GM12801 (cell line): Measurements from ENCODE around the gene PTK7.

Source experiments
- CTCF ChIP-seq: IDR thresholded peaks from one replicate; pipeline ENCODE4 v1.5.1; 2011; ENCODE audit warnings: control low read depth; ENCODE audit not compliant: insufficient read length; ENCODE audit errors: extremely low read depth

PTK7 gene

GRCh38 chr6:43047998-43048397, 28.1 kb upstream of the PTK7 start:
- no peak for TF ChIP-seq CTCF

- TF ChIP-seq CTCF: no peak
Observed at GRCh38 chr6:43050981-43051380, 25.1 kb upstream of the PTK7 start.

- TF ChIP-seq CTCF: no peak
Observed at GRCh38 chr6:43052225-43052841, 23.8 kb upstream of the PTK7 start.

DNA sequence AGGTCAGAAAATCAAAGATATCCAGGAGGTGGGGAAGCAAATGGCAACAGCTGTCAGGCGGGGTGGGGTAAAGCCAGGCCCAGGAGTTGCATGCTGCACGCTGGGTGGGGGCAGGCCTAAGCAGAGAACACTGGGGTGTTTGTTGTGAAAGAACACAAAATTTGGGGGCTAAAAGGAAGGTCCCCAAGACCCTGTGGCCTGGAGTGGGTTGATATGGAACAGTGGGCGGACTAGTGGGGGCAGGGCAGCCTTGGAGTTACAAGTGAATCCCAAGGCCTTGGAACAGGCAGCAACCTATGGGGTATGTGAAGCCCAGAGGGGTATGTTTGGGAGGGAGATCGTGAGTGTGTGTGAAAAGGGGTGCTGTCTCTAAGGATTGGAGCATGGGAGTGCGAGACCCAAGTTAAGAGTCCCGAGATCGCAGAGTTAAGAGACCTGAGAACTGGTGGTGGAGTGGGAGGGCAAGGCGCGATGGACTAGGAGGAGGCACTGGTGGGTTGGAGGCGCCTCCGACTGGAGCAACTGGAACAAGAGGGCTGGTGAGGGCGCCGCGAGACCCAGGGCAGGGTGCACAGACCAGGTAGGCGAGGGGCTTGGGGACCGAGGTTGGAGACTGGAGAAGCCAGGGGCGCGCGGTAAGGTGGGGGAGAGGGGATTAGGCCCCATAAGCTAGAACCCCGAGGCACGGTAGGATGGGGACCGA, 23.1 kb upstream of the PTK7 start:
- TF ChIP-seq CTCF: no peak

DNA sequence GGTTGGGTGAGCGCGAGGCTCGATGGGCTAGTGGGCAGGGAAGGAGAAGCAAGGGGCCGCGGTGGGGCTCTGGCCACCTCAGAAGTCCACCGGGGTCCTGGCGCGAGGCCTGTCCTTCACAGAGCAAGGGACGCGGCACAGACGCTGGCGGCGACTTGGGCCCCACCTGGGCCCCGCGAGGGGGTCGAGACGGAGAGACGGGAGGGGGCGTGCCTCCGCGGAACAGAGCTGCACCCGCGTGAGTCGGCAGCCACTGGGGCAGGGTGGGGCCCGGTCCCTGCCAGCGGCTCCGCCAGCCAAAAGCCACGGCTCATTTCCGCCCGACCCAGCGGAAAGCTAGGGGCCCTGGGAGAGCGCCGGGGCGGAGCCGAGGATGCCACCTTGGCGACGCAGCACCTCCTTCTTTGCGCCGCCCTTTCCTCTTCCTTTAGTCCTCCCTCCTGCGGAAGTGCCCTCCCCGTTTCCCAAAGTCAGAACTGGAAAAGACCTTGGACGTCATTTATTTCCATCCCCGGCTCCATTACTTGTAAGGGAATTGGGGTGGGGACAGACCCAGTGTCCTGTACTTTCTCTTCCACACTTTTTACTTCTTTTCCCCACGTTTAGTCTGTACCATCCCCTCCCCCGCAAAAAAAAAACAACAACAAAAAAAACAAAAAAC, 22.4 kb upstream of the PTK7 start, which contains the start of gene CUL7:
CUL7 (minus strand) TSS at position 307 of the 661 bp plus-strand sequence. CDS start 1,063 bp downstream, outside the sequence.
- no peak for TF ChIP-seq CTCF

DNA sequence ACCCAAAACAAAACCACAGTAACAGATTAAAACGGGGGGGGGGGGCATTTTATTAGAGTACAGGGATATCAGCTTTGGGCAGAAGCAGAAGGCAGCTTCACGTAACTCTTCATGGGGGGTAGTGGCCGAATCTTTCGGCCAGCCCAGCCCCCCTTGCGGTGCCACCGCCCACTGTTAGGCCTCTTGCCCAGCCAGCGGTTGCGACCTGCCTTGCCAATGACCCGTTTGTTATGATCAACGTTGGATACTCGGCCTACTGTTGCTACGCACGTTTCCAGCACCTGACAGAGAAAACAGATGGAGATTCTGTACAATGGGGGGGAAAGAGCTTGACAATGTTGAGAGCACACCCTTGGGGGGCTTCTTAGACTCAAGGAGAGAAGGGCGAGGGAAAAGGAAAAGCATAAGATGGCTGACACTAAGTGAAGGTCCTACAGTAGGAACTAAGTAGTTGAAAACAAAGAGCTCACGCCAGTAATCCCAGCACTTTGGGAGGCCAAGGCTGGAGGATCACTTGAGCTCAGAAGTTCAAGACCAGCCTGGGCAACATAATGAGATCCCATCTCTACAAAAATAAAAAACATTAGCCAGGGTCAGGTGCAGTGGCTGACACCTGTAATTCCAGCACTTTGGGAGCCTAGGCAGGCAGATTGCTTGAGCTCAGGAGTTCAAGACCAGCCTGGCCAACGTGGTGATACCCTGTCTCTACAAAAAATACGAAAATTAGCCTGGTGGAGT, 21.7 kb upstream of the PTK7 start:
- no peak for TF ChIP-seq CTCF

- no peak for TF ChIP-seq CTCF
Observed at GRCh38 chr6:43055966-43056365, 20.1 kb upstream of the PTK7 start.
